Measurements from ENCODE around the gene OR51D1. TPM values are rescaled to one million over a fixed set of nuclear protein-coding genes. Genes with fewer than 3 reads are reported as not detected.

Gene OR51D1
- total and polyA plus RNA-seq, 2 of the 8 experiments (the other 6 are each of a cell fraction or from before 2014, with no cell fraction given), result not detected

GRCh38 chr11:4626207-4627099 lies 10.8 kb upstream of the OR51D1 start:
- H2BK120ac ChIP-seq (replicated peaks; ENCODE audit: low read depth, low read length), result no peak overlapping the region
- H3K23me2 ChIP-seq (ENCODE audit: low read depth, low read length), result no peaks in the 10 kb centered on the region
- H3K79me1 ChIP-seq (ENCODE audit: low read depth, low read length), result no peaks in the 10 kb centered on the region
- POLR2A ChIA-PET (ENCODE audit: partially characterized antibody), result no interaction called here
- H3K9ac ChIP-seq (replicated peaks in 1 of 4; ENCODE audit: extremely low read depth in 1 of 4, low read depth in 3 of 4, low read length in 3 of 4), result peak overlapping the region in 2 of 4 experiments; percentile 8 to 28; a peak in 2 of 7 replicates
- peak; percentile 93 for TF ChIP-seq RAD21 (IDR thresholded peaks at IDR 0.05 in 1 of 2, conservative IDR thresholded peaks at IDR 0.05 in 1 of 2; ENCODE audit: low read depth in 2 of 2, low read length in 2 of 2)
- TF ChIP-seq SIRT6 (IDR thresholded peaks at IDR 0.05; ENCODE audit: low read length), result no peak
- peak; percentile 4 to 81 (median 65) for TF ChIP-seq CTCF (IDR thresholded peaks at IDR 0.05; ENCODE audit: control extremely low read depth in 1 of 3, insufficient read depth in 1 of 3, low read depth in 1 of 3, low read length in 3 of 3)
- TF ChIP-seq TEAD4 (IDR thresholded peaks at IDR 0.05; ENCODE audit: low read depth, low read length), result no peak
- no peak overlapping the region for H3K4ac ChIP-seq (replicated peaks; ENCODE audit: insufficient read length, low read depth, low read length)
- no peak overlapping the region for H3K23ac ChIP-seq (ENCODE audit: insufficient read length)
- no peak overlapping the region for H3K14ac ChIP-seq (ENCODE audit: insufficient read length)
- no peaks in the 10 kb centered on the region for H3K4me1 ChIP-seq (replicated peaks in 1 of 4; ENCODE audit: control insufficient read depth in 3 of 4, insufficient read depth in 4 of 4, low read length in 3 of 4)
- no peaks in the 10 kb centered on the region for H3K27me3 ChIP-seq (replicated peaks in 1 of 4; ENCODE audit: control insufficient read depth in 3 of 4, extremely low read depth in 1 of 4, insufficient read depth in 3 of 4, low read length in 3 of 4)
- H3K79me2 ChIP-seq (ENCODE audit: control insufficient read depth in 1 of 2, insufficient read depth in 2 of 2, low read length in 2 of 2), result no peaks in the 10 kb centered on the region
- no peak overlapping the region for H4K8ac ChIP-seq (ENCODE audit: extremely low read depth, insufficient read depth, low read length)
- H2AK5ac ChIP-seq (ENCODE audit: low read depth, low read length), result no peak overlapping the region
- no peak overlapping the region for H4K91ac ChIP-seq (replicated peaks; ENCODE audit: insufficient read length, low read length)
- H3K9me3 ChIP-seq (ENCODE audit: insufficient read depth in 2 of 2, low read depth in 1 of 2, low read length in 1 of 2), result no peaks in the 10 kb centered on the region
- no peak overlapping the region for H3K56ac ChIP-seq (replicated peaks; ENCODE audit: insufficient read length, low read depth, low read length)
- no peaks in the 10 kb centered on the region for H3K36me3 ChIP-seq (ENCODE audit: control insufficient read depth in 2 of 4, insufficient read depth in 4 of 4, low read length in 3 of 4)
- CTCF ChIA-PET (ENCODE audit: partially characterized antibody), result interaction anchor here (0.7 to 6.1 kb wide), 24 partner anchors 12 to 1269 kb away, joined by 3 to 58 read pairs (median 4); partner anchors contain the start of genes OR51D1 and TRIM68
- 50% methylated on average over 15 of the region's 15 CpGs; no CpG with 5 or more reads in 1 of the 2 experiments for WGBS, 2 experiments (ENCODE audit: extremely low coverage in 1 of 2, insufficient coverage in 1 of 2, insufficient read length in 1 of 2, insufficient replicate concordance in 2 of 2, low coverage in 1 of 2, low lambda C conversion rate in 2 of 2, missing lambda C conversion rate in 1 of 2)
- no peak overlapping the region for H4K5ac ChIP-seq (ENCODE audit: insufficient read length, low read depth, low read length)
- H3K4me3 ChIP-seq (ENCODE audit: extremely low read depth in 1 of 4, insufficient read depth in 2 of 4, low read depth in 3 of 4, low read length in 4 of 4), result no peak overlapping the region
- H2BK12ac ChIP-seq (ENCODE audit: low read depth, low read length), result no peak overlapping the region
- H2BK15ac ChIP-seq (ENCODE audit: low read length), result no peak overlapping the region
- H2BK20ac ChIP-seq (ENCODE audit: low read length), result no peak overlapping the region
- FAIRE-seq (peak; percentile 93), DNase-seq (ENCODE audit: low read depth in 1 of 2, low spot score in 2 of 2) (peak in 1 of 2 experiments; percentile 84)
- H4K20me1 ChIP-seq (replicated peaks in 1 of 2; ENCODE audit: control insufficient read depth in 1 of 2, insufficient read depth in 2 of 2, low read length in 2 of 2), result no peaks in the 10 kb centered on the region
- no peak overlapping the region for H3K18ac ChIP-seq (ENCODE audit: extremely low read depth, low read length)
- H3K27ac ChIP-seq (ENCODE audit: low read depth, low read length), result no peak overlapping the region
- H3K4me2 ChIP-seq (ENCODE audit: insufficient read depth in 1 of 2, low read depth in 2 of 2, low read length in 2 of 2), result no peak overlapping the region
- H2AFZ ChIP-seq (ENCODE audit: low read length), result peak overlapping the region; percentile 93; the same call in 1 of the 2 replicates
- H2BK5ac ChIP-seq (ENCODE audit: low read depth, low read length), result no peak overlapping the region
